Thoracic aorta endothelial cell (primary cell): Measurements from ENCODE around the gene TOMM20. TPM values are rescaled to one million over a fixed set of nuclear protein-coding genes. Genes with fewer than 3 reads are reported as not detected.

Experiments
- small RNA-seq: library from RNA; depleted of rRNA; stranded (forward); fragments of <200 nt; gene quantifications from one replicate; pipeline ENCODE3, GENCODE V24; 2012
- total RNA-seq: library from RNA; depleted of rRNA; stranded (reverse); fragments of >200 nt; gene quantifications from 2 replicates; pipeline ENCODE4 v1.2.3, GENCODE V29; 2012

TOMM20 gene
- total RNA-seq, result 120 and 133 TPM in 2 replicates

DNA sequence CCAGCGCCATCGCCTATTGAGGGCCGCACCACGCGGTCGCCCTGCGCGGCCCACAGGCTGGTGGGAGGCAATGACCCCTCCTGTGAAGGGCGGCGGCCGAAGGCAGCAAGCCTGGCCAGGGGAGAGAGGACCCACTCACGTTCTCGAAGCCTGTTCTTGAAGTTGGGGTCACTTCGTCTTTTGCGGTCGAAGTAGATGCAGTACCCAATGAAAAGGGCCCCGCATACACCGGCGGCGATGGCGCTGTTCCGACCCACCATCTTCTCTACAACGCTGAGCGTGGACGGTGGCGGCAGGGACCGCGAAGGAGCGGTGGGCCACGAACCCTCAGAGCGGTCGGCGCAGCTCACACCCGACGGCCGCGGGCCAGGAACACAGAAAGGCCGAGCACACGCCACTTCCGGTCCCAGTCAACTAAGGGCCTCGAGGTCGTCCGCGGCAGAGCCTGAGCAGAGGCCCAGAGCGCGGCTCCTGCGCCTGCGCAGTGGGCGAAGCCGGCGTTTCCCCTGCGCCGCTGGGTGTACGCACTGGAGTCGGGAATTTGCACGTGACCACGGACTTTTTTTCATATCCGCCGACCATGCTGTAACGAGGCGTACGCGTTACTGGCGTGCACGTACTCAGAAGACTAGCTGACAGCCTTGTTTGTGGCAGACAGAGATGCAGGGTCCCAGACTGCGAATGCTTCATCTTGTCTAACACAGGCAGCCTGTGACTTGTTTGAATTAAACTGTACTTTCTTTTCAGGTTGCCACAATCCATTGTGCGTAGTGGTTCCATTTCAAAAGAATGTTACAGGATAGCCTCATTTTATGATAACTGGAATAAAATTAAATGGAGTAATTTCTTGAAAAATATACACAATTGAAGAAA lies at the start of gene TOMM20:
Gene TOMM20 (minus strand): TSS at position 382 of the 873 bp plus-strand sequence. CDS start 122 bp downstream, at position 260.

GRCh38 chr1:235160957-235161684 lies 32.5 kb upstream of the TOMM20 start, which contains the start of gene RBM34:
TSS of gene RBM34 (minus strand) at chr1:235161250. CDS start at chr1:235161226, 24 bp downstream.

Small RNA genes within 50 kb of the gene (small RNA-seq; reads per million reads assigned to genes)
- gene AL732292.1 (not detected), gene SNORA14B (148 reads per million, percentile 99 among the genes with 10 or more reads in this experiment)

Other genes starting within 250 kb of the TOMM20 start
- 68.9 and 73.3 TPM in 2 replicates for gene RBM34, start 32.4 kb upstream of the TOMM20 start, total RNA-seq
- 45.7 and 49.6 TPM in 2 replicates for gene ARID4B, start 199.3 kb upstream of the TOMM20 start, total RNA-seq
- 27.6 and 32.0 TPM in 2 replicates for gene GGPS1, start 199.7 kb upstream of the TOMM20 start, total RNA-seq
- gene TBCE, start 238.6 kb upstream of the TOMM20 start, total RNA-seq, result 29.3 and 34.5 TPM in 2 replicates